NT2/D1 (cell line): Measurements from ENCODE around the gene AUH.
"Not testable (repeated sequence)": the region's sequence is repeated elsewhere in the genome, so short reads cannot be mapped to it uniquely, and the experiment has no call there.

Experiments
- DNase-seq: peaks from one replicate; pipeline ENCODE4 v3.0.0-alpha.2; 2011; ENCODE audit warnings: low read depth, low spot score
- H3K27me3 ChIP-seq: 2 replicates; pipeline ENCODE4 v1.6.0; 2011; ENCODE audit warnings: mild to moderate bottlenecking; ENCODE audit not compliant: insufficient read length, insufficient read depth
- H3K36me3 ChIP-seq: 2 replicates; pipeline ENCODE4 v1.6.1; 2011; ENCODE audit warnings: mild to moderate bottlenecking, low read length, mixed read lengths; ENCODE audit not compliant: insufficient read depth, insufficient read length
- H3K4me1 ChIP-seq: 2 replicates; pipeline ENCODE4 v1.5.1; 2011; ENCODE audit not compliant: insufficient read depth, insufficient read length
- H3K4me3 ChIP-seq: 2 replicates; pipeline ENCODE4 v1.5.1; 2011; ENCODE audit warnings: low read depth; ENCODE audit not compliant: insufficient read length
- H3K9ac ChIP-seq: 2 replicates; pipeline ENCODE4 v1.6.0; 2011; ENCODE audit warnings: low read depth; ENCODE audit not compliant: insufficient read length
- H3K9me3 ChIP-seq: 2 replicates; pipeline ENCODE4 v1.5.1; 2011; ENCODE audit warnings: mild to moderate bottlenecking, low read length; ENCODE audit not compliant: insufficient read depth
- SUZ12 ChIP-seq: IDR thresholded peaks from 2 replicates; pipeline ENCODE4 v1.6.1; 2011; ENCODE audit not compliant: insufficient read length, insufficient read depth; ENCODE audit errors: extremely low read depth
- YY1 ChIP-seq: IDR thresholded peaks from 2 replicates; pipeline ENCODE4 v1.6.1; 2011; ENCODE audit not compliant: insufficient read length, insufficient read depth
- ZNF274 ChIP-seq: IDR thresholded peaks from 2 replicates; pipeline ENCODE4 v1.6.1; 2011; ENCODE audit warnings: mild to moderate bottlenecking, low read depth, low read length

AUH gene

DNA sequence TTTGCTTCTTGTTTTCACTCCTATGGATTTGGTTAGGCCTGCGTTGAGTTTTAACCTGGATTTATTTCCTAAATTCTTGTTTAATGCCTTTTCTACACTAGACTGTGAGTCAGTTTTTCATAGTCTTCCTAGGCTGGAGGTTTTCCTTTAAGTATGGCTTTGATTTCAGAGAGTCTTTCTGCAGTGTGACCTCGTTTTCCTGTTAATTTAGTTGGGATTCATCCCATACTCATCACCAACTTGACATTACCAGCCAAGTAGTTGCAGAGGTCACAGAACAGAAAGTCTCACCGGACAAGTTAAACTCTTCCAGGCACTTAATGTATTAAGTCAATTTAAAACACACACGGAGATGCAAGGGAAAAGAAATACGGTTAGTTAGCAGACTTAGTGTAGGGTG, 29.7 kb upstream of the AUH start:
- no peak for TF ChIP-seq SUZ12
- no peak for TF ChIP-seq YY1
- TF ChIP-seq ZNF274, result no peak
- H3K4me3 ChIP-seq, result no peak overlapping the region
- H3K9me3 ChIP-seq, result no peaks in the 10 kb centered on the region
- H3K27me3 ChIP-seq, result no peaks in the 10 kb centered on the region
- no peaks in the 10 kb centered on the region for H3K4me1 ChIP-seq
- no peak overlapping the region for H3K9ac ChIP-seq
- H3K36me3 ChIP-seq, result no peaks in the 10 kb centered on the region
- DNase-seq, result no peak

DNA sequence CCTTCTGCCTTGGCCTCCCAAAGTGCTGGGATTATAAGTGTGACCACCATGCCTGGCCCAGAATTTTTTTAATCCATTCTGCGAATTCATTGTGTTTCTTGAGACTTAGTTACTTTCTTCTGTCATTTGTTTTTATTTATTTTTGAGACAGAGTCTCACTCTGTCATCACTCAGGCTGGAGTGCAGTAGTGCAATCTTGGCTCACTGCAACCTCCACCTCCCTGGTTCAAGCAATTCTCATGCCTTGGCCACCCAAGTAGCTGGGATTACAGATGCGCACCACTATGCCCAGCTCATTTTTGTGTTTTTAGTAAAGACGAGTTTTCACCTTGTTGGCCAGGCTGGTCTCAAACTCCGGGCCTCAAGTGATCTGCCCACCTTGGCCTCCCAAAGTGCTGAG, 28.0 kb upstream of the AUH start:
- H3K36me3 ChIP-seq, H3K4me1 ChIP-seq, DNase-seq, H3K4me3 ChIP-seq, H3K9ac ChIP-seq, H3K9me3 ChIP-seq, H3K27me3 ChIP-seq: not testable (repeated sequence)

DNA sequence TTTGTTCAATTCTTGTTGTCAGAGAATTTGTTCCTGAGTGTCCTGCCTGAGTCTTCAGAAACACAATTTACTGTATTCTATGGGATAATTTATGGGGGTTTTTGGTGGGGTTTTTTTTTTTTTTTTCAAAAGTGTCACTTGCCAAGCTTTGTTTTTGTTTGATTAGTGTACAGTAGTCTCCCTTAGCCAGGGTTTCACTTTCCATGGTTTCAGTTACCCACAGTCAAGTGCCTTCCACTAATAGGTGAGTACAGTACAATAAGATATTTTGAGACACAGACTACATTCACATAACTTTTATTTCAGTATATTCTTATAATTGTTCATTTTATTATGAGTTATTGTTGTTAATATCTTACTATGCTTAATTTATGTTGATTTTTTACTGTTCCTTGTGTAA, 25.0 kb upstream of the AUH start:
- no peak overlapping the region for H3K4me3 ChIP-seq

DNA sequence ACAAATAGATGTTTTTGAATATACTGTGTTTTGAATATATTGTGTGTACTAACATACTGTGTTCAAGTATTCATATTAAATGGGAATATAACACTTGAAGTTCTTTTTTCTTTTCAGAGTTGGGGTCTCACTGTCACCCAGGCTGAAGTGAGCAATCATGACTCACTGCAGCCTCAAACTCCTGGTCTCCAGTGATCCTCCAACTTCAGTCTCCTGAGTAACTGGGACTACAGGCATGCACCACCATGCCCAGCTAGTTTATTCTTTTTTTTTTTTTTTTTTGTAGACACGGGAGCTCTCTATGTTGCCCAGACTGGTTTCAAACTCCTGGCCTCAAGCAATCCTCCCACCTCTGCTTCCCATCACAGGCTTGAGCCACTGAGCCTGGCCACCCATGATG, 23.2 kb upstream of the AUH start:
- TF ChIP-seq ZNF274 (no peak), SUZ12 (no peak), YY1 (no peak)
- Histone ChIP-seq H3K27me3 (no peaks in the 10 kb centered on the region), H3K9ac (no peak overlapping the region), H3K36me3 (no peaks in the 10 kb centered on the region), H3K4me3 (no peak overlapping the region), H3K9me3 (peaks cover 15% of the 10 kb centered on the region; the same call in 1 of the 2 replicates), H3K4me1 (no peaks in the 10 kb centered on the region)
- no peak for DNase-seq

More for the DNA sequence above, 25.0 kb upstream of the AUH start:
- H3K27me3 ChIP-seq, result no peaks in the 10 kb centered on the region
- no peak for DNase-seq
- TF ChIP-seq YY1 (no peak), SUZ12 (no peak), ZNF274 (no peak)
- no peaks in the 10 kb centered on the region for H3K36me3 ChIP-seq
- no peaks in the 10 kb centered on the region for H3K4me1 ChIP-seq
- H3K9me3 ChIP-seq, result peaks cover 15% of the 10 kb centered on the region; the same call in 1 of the 2 replicates
- no peak overlapping the region for H3K9ac ChIP-seq

DNA sequence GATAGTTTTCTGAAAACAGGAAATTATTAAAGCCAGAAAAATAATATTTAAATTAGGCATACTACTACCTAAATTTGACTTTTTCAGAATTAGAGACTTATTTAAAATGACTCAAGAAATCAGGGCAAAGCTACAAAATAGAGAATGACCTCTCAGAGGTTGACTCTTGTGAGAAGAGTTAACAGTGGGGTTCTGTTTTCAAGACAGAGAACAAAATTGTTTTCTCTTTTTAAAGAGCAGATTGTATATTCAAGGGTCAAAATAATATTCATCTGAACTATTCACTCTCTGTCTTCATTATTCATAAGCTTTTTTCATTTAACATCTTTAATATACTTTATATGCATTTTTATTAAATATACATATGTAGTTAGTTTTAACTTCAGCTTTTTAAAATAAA, 21.9 kb upstream of the AUH start:
- peaks cover 15% of the 10 kb centered on the region; the same call in 1 of the 2 replicates for H3K9me3 ChIP-seq
- no peaks in the 10 kb centered on the region for H3K36me3 ChIP-seq
- no peak for DNase-seq
- no peak overlapping the region for H3K9ac ChIP-seq
- H3K4me1 ChIP-seq, result no peaks in the 10 kb centered on the region
- no peak overlapping the region for H3K4me3 ChIP-seq
- no peaks in the 10 kb centered on the region for H3K27me3 ChIP-seq
- TF ChIP-seq YY1, result no peak
- TF ChIP-seq ZNF274, result no peak
- TF ChIP-seq SUZ12, result no peak

DNA sequence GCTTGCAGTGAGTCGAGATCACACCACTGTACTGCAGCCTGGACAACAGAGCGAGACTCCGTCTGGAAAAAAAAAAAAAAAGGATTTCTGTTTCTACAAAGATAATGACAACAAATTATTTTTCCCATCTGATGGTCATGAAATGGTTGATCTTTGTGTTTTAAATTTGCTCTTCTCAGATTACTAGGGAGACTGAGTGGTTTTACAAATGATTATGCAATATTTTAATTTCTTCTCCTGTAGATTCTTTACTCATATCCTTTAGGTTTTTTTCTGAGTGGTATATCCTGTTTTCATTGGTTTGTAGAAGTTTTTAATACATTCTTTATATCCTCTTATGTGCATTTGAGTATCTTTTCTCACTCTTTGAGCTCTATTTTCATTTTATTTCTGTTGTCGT, 20.6 kb upstream of the AUH start:
- no peaks in the 10 kb centered on the region for H3K4me1 ChIP-seq
- DNase-seq, result no peak
- TF ChIP-seq ZNF274, result no peak
- no peak for TF ChIP-seq YY1
- TF ChIP-seq SUZ12, result no peak

DNA sequence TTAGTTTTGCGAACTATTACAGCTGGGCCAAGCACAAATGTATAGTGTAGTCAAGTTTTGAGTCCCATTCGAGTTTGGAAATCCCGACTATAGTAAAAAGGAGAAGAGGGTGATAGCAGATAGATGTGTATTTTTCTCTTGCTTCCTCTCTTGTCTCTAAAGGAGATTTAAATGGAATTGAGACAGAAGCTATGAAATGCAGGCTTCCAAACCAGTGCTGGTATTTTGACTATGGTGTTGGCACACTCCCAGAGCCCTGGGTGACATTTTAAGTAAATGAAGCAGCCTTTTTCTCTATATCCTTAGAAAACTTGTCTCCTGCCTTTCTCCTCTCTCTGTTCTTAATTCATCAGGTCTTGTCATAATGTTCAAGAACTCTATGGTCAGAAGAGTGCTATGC, 17.7 kb upstream of the AUH start:
- Histone ChIP-seq H3K9me3 (0 out of 2 replicates have a peak, but pooled peaks cover 9% of the 10 kb centered on the region), H3K4me3 (no peak overlapping the region), H3K27me3 (no peaks in the 10 kb centered on the region), H3K4me1 (no peaks in the 10 kb centered on the region), H3K36me3 (no peaks in the 10 kb centered on the region), H3K9ac (no peak overlapping the region)
- no peak for DNase-seq
- TF ChIP-seq SUZ12 (no peak), ZNF274 (no peak), YY1 (no peak)

More for the DNA sequence above, 20.6 kb upstream of the AUH start:
- Histone ChIP-seq H3K36me3 (no peaks in the 10 kb centered on the region), H3K9ac (no peak overlapping the region), H3K4me3 (no peak overlapping the region), H3K27me3 (no peaks in the 10 kb centered on the region), H3K9me3 (peaks cover 20% of the 10 kb centered on the region; the same call in 1 of the 2 replicates)

DNA sequence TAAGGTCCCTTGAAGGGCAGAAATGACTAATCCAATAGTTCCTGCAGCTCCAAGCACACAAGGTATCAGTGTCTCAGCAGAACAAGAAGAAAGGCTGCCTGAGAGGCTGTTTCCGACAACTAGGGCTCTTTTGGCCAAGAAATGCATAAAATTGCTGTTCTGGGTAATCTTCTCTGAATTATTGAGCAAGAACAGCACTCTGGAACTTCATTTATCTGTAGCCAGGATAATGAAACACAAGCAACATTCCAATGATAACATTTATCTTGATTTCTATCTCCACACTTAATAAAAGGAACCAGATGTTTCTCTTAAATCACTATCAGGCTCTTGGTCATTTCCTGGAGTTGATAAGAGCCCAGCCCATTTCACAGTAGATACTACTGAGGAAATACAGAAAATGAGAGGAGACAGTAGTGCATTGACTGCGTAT, 17.0 kb upstream of the AUH start:
- Histone ChIP-seq H3K4me3 (no peak overlapping the region), H3K27me3 (no peaks in the 10 kb centered on the region), H3K4me1 (no peaks in the 10 kb centered on the region), H3K36me3 (no peaks in the 10 kb centered on the region), H3K9ac (no peak overlapping the region), H3K9me3 (0 out of 2 replicates have a peak, but pooled peaks cover 5% of the 10 kb centered on the region)
- DNase-seq, result no peak
- no peak for TF ChIP-seq ZNF274
- TF ChIP-seq SUZ12, result no peak
- no peak for TF ChIP-seq YY1

DNA sequence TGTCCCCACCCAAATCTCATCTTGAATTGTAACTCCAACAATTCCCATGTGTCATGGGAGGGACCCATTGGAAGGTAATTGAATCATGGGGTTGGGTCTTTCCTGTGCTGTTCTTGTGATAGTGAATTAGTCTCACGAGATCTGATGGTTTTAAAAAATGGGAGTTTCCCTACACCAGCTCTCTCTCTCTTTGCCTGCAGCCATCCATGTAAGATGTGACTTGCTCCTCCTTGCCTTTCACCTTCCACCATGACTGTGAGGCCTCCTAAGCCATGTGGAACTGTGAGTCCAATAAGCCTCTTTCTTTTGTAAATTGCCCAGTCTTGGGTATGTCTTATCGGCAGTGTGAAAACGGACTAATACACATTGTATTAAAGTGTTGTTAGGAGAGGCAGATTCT, 16.3 kb upstream of the AUH start:
- DNase-seq, H3K9ac ChIP-seq, H3K36me3 ChIP-seq, H3K27me3 ChIP-seq, H3K4me1 ChIP-seq, H3K9me3 ChIP-seq, H3K4me3 ChIP-seq: not testable (repeated sequence)
